CD4-positive, alpha-beta T cell treated with Interleukin-15 for 1 hour (primary cell): ENCODE data around the gene RAB28.
A peak's percentile ranks its signal among the peaks of the same experiment; 100 is the strongest.

Source experiments
- DNase-seq: peaks from one replicate; pipeline ENCODE4 v3.0.0-alpha.2; 2020

RAB28 gene

GRCh38 chr4:13504374-13504773 is 20.2 kb upstream of the RAB28 start:
- no peak for DNase-seq

GRCh38 chr4:13498469-13498868 is 14.3 kb upstream of the RAB28 start:
- DNase-seq, result no peak

DNA sequence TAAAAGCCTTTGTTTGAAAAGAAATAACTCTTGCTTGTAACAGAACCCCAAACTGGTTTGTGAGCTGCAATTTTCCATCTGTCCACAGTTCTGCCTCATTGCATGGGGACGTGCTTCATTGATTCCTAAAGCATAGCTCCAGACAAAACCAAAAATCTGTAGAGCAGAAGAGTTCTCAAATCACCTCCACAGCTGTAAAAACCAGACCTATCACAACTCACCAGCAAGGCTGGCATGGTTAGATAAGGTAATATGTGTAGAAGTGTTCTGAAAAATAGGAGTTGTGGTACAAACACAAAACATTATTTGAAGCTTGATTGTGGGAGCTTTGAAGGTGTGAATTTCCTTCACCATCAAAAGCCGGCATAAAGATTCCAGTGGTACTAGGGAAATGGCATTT is 12.5 kb upstream of the RAB28 start:
- DNase-seq, result no peak

DNA sequence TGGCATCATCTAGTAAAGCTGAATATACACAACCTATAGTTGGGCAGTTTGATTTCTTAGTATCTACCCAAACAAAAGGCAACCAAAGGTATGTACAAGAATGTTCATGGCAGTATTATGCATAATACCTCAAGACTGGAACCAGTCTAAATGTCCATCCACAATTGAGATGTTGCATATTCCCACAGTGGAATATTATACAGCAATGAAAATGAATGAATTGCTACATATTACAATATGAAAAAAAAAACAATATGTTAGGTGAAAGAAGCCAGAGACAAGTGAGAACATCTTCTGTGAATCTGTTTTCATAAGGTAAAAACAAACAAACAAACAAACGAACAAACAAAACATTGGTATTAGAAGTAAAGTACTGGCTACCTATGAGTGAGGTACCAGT is 11.6 kb upstream of the RAB28 start:
- no peak for DNase-seq

- no peak for DNase-seq
Observed at GRCh38 chr4:13493793-13494192, 9.7 kb upstream of the RAB28 start.

GRCh38 chr4:13492747-13493146 is 8.6 kb upstream of the RAB28 start:
- no peak for DNase-seq

- peak; percentile 68 for DNase-seq
Observed at GRCh38 chr4:13484749-13485221, 645 bp upstream of the RAB28 start.

DNA sequence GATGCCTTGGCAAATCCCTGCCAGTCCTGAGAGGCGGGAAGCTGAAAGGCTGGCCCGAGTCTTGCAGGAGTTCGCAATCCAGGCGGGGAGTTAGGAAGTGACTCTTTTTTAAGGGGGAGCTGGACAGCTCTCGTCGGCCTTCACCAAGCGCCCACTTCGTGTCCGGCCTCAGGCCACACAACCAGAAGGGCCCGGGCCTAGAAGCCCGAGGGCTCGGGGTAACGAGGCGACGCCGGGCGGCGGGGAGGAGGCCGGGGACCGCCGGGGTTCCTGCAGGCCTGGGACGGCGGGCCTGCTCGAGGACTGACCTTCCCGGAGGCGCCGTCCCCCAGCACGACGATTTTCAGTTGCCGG is 395 bp downstream of the RAB28 start:
- DNase-seq, result no peak

DNA sequence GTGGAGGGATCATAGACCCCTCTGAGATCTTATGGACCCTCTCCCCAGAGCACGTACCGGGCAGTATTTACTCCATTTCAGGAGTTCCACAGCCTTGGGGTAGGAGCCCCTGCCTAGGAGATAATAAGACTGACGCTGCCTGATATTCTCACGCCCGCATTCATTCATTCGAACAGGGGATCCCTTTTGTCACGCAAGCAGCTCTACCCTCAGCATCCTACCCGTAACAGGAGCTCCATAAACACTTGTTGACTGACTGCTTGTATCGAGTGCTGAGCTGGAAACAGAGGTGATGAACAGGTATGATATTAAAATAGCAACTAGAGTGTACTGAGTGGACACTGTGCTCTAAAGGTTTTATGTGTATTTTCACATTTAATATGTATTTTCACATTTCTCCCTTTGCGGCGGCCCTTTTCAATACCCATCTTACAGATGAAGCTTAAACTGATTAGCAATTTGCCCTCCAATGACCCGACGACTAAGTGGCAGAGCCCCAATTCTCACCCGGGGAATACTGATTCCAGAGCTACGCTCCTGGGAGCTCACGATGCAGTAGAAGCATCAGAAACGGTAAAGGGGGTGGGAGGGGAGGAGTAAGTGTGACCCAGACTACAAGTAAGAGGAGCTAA is 888 bp downstream of the RAB28 start:
- no peak for DNase-seq

DNA sequence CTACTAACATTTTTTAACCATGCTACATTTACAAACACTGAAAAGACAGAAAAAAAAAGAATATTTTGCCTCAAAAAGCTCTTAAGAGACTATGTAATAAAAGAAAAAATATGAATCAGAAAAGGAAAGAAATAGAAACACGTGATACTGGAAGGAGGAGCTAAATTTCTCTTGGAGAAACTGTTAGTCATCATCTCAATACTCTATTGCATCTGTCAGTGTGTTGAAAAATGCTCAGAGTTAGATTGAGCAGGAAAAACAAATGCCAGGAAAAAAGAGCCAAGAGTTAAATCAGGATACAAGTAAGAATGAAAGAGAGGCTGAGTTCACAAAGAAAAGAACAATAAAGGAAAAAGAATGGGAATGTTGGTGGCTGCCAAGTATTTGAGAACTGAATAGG is 2.6 kb downstream of the RAB28 start:
- no peak for DNase-seq

DNA sequence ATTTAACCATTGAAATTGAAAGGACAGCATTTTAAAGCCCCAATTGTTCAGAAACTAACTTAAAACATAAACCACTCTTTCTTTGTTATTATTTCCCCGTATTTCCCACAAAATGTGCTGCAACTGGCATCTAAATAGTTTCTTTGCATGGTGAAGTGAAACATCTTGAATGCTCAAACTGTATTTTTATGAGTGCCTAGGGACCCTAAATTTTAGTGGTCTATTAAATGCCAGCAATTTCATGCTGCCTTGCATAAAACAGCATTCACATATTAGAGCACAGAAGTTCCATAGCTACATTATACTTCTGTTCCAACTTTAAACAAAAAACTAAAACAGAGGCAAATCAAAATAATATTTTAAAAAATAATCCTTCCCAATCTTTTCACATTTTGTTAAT is 5.4 kb downstream of the RAB28 start:
- DNase-seq, result no peak

- no peak for DNase-seq
Observed at GRCh38 chr4:13478131-13478530, 6.0 kb downstream of the RAB28 start.

DNA sequence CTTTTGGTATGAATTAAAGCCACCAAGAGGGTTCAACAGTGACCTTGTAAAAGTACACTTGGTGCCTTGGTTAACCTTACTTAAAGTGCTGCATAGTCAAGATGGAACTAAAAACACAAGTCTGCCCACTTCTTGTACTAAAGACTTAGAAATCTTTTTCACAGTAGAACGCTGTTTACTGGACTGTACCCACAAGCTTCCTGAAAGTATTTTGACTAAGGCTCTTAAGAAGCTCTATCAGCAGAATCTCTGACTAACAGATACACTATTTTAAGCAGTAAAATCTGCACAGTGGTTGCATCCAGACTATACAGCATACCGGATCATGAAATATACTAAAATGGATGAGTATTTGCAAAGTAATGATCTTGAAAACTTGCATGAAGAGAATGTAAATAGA is 7.2 kb downstream of the RAB28 start:
- DNase-seq, result no peak

- DNase-seq, result no peak
Observed at GRCh38 chr4:13476152-13476551, 8.0 kb downstream of the RAB28 start.

GRCh38 chr4:13471400-13471799 is 12.7 kb downstream of the RAB28 start:
- DNase-seq, result no peak

DNA sequence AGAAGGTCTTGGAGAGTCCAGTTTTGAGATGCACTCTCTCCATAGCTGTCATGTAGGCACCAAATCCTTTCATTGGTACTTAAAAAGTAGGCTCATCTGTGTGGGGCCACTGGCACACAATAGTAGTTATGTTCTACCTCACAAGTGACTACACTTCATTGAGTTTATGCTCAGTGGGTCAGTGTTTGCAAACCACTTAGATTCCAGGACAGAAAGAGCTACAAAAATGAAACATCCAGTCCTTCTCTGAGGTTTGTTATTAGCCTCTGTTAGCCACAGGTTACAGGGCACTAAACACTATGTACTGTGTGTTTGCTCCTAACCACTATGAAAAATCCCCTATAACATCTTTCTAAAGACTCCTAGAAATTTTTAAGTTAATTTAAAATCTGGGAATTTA is 13.8 kb downstream of the RAB28 start:
- no peak for DNase-seq

GRCh38 chr4:13464973-13465372 is 19.2 kb downstream of the RAB28 start:
- DNase-seq, result no peak

DNA sequence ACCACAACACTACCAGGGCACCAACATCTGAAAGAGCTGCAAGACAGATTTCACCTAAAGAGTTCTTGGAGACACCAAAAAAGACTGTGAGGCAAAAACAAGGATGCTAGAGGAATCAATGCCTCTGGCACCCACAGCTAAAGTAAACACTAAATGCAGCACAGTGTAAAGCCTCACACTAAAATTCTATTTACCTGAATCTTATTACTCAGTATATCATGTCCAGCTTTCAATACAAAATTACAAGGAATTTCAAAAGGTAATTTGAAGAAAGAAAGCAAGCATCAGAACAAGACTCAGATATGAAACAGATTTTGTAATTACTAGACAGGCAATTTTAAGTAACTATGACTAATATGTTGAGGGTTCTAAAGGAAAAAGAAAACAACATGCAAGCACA is 19.6 kb downstream of the RAB28 start:
- DNase-seq, result no peak

DNA sequence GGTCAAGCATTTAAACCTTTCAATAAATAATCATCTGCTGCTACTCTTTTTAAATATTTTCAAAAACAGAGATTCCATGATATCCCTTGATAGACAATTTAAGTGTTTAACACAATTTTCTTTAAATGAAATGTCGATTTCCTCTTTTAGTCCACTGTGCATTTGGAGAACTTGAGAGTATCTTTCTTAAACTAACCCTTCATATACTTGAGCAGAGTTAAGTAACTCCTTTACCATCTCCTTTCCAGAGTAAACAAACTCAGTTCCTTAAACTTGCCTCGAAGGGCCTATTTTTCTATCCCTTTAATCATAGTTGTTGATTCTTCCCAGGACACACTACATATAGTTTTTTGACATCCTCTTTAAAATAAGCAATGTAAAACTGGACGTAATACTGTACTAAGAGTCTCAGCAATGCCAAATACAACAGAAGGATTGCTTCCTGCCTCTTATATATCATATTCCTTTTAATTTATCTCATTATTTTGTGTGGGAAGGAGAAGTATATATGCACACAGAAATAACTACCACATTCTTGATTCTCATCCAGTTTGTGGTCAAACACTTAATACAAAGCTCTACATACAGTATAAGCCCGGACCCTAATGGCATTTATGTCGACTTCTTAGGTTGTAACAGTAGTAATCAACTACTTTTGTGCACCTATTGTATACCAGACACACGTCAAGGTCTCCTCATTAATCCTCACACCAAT is 22.8 kb downstream of the RAB28 start:
- no peak for DNase-seq

DNA sequence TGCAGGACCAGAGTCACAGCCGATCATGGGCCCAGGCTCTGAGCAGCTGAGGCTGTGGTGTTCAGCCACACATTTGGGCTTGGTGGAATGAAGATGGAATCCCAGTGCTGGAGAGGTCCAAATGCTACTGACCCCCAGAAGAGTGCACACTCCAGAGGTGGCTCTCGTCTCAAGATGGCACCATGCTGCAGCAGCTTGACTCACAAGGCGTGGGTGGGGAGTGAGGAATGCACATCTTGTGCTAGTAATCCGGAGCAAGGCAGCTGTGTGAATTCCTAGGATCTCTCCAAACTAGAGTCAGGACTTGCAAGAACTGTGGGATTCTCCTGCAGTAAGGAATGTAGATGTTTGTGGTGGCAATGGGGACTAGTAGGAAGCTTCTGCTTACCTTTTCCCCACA is 28.7 kb downstream of the RAB28 start:
- DNase-seq, result no peak

DNA sequence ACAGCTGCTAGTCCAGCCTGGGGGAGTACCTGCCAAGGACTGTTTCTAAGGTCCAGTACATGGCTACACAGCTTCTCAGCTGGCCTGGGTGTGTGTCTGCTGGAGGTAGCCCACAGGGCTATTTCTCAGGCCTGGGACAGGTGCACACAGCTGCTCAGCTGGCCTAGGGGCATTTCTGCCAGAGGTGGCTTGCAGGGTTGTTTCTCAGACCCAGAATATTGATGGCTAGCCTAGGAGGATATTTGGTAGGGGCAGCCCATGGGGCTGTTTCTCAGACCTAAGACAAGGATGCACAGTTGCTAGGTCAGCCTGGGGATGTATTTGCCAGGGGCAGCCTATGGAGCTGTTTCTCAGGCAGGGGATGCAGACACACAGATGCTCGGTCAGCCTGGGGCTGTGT is 29.4 kb downstream of the RAB28 start:
- DNase-seq, result no peak

- no peak for DNase-seq
Observed at GRCh38 chr4:13452927-13453579, 31.1 kb downstream of the RAB28 start.

- no peak for DNase-seq
Observed at GRCh38 chr4:13449590-13449989, 34.5 kb downstream of the RAB28 start.
